ENCODE data around the gene ZBTB39.
A peak's percentile ranks its signal among the peaks of the same experiment; 100 is the strongest.
"Not testable (repeated sequence)": the region's sequence is repeated elsewhere in the genome, so short reads cannot be mapped to it uniquely, and the experiment has no call there.

The ZBTB39 gene

DNA sequence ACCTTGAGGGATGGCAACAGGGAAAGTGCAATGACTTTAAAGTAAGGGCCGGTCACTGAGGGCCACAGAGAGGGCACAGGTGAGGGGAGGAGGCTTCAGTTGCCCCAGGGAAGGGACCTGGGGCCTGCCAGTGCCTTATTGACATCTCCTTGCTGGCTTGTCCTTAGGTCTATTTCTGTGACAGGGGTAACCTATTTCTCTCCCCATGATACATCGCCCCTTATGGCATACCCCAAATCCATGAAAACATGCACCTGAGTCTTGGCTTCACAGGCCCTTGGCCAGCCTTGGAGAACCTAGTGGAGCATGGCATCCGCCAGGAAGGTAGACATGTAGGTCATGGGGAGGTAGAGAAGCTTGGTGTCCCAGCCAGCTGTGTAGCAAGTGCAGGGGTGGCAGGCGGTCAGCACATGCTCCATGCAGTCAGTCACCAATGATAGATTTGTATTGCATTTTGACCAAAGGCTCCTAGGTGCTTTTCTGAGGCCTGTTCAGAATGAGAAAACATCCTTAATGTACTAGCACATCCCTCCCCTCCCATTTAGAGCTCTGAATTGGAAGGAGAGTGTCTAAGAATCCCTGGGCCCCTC is 25.3 kb downstream of the ZBTB39 start:
- DNase-seq (ENCODE audit: low spot score): peak; percentile 0

DNA sequence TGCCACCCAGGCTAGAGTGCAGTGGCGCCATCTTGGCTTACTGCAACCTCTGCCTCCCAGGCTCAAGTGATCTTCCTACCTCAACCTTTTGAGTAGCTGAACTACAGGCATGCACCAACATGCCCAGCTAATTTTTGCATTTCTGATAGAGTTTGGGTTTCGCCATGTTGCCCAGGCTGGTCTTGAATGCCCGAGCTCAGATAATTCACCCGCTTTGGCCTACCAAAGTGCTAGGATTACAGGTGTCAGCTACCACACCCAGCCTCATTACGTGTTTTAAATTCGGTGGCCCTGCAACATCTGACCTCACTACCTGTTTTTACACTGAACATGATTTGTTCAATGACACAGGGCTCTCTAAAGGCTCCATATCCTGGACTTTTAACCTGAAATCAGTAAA is 26.1 kb downstream of the ZBTB39 start:
- DNase-seq (ENCODE audit: low spot score): no peak

DNA sequence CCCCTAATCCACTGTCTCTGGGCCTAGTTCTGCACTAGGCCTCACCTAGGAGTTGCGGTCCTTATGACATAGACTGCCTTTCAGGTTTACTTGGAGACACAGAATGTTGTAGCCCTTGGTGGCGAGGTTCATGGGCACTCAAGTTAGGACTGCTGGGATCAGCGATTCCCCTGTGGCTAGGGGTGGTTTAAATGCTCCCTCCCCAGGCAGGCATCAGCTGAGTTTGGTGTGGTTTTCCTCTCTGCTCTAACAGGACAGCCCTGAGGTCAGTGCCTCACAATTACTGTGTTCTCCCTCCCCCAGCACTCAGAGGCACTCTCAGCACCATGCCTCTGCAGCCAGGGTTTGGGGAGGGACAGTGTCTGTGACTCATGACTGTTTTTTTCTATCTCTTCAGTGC is 26.7 kb downstream of the ZBTB39 start:
- no peak for DNase-seq (ENCODE audit: low spot score)

DNA sequence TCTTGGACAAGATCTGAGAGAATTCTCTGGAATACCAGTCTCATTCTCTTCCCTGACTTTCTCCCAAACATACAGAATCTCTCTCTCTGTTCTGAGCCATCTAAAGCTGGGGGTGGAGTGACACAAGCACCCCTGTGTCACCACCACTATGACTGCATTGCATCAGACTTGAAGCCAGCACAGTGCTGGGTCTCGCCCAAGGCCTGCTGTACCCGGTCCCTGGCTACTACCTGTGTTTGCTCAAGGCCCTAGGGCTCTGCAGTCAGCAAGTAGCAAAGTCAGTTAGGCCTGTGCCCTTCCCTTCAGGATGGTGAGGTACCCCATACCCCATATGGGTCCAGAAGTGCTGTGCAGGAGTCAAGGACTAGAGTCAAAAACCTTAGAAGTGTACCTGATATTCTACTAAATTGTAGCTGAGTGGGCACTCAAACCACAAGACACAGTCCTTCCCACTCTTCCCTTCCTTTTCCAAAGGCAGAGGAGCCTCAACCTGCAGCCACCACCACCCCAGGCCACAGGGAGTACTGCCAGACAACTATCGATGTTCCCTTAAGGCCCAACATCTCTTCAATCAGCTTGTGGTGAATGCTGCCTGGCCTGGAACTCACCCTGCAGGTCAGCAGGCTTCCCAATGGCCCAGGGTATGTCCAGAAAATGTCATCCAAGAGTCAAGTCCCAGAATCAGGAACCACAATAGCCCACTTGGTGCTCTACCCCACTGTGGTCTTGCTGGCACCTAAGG is 27.8 kb downstream of the ZBTB39 start:
- no peak for DNase-seq (ENCODE audit: low spot score)

DNA sequence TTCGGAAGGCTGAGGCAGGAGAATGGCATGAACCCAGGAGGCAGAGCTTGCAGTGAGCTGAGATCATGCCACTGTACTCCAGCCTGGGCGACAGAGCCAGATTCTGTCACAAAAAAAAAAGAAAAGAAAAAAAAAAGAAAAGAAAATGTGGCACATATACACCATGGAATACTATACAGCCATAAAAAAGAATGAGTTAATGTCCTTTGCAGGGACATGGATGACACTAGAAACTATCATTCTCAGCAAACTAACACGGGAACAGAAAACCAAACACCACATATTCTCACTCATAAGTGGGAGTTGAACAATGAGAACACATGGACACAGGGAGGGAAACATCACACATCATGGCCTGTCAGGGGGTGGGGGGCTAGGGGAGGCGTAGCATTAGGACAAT is 29.0 kb downstream of the ZBTB39 start:
- DNase-seq (ENCODE audit: low spot score): not testable (repeated sequence)

DNA sequence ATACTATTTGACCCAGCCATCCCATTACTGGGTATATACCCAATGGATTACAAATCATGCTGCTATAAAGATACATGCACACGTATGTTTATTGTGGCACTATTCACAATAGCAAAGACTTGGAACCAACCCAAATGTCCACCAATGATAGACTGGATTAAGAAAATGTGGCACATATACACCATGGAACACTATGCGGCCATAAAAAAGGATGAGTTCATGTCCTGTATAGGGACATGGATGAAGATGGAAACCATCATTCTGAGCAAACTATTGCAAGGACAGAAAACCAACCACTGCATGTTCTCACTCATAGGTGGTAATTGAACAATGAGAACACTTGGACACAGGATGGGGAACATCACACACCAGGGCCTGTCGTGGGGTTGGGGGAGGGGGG is 32.1 kb downstream of the ZBTB39 start:
- DNase-seq (ENCODE audit: low spot score): not testable (repeated sequence)

DNA sequence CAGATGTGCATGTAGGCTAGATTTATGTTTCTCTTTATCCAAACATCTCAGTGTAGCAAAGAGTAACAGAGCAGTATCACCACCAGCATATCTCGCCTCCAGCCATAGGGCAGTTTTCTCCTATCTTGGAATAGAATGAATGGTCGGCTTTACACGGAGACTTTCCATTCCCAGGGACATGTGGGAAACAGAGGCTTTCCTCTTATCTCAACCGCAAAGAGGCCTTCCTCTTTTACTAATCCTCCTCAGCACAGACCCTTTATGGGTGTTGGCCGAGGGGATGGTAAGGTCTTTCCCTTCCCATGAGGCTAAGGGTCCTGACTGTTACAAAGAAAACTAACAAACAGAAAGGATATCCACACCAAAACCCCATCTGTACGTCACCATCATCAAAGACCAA is 37.4 kb downstream of the ZBTB39 start:
- not testable (repeated sequence) for DNase-seq (ENCODE audit: low spot score)

DNA sequence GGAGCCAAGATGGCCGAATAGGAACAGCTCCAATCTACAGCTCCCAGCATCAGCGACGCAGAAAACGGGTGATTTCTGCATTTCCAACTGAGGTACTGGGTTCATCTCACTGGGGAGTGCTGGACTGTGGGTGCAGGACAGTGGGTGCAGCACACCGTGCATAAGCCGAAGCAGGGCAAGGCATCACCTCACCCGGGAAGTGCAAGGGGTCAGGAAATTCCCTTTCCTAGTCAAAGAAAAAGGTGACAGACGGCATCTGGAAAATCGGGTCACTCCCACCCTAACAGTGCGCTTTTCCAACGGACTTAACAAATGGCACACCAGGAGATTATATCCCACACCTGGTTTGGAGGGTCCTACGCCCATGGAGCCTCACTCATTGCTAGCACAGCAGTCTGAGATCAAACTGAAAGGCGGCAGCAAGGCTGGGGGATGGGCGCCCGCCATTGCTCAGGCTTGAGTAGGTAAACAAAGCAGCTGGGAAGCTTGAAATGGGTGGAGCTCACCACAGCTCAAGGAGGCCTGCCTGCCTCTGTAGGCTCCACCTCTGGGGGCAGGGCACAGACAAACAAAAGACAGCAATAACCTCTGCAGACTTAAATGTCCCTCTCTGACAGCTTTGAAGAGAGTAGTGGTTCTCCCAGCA is 40.2 kb downstream of the ZBTB39 start:
- not testable (repeated sequence) for DNase-seq (ENCODE audit: low spot score)

DNA sequence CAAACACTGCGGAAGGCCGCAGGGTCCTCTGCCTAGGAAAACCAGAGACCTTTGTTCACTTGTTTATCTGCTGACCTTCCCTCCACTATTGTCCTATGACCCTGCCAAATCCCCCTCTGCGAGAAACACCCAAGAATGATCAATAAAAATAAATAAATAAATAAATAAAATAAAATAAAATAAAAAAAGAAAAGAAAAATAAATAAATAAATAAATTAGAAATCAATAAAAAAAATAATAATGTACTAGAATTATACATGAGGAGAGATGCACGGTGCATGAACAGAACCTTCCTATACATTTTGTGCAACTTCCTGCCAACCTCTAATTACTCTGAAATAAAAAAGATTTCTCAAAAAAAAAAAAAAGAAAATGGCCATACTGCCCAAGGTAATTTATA is 41.2 kb downstream of the ZBTB39 start:
- DNase-seq (ENCODE audit: low spot score): not testable (repeated sequence)

DNA sequence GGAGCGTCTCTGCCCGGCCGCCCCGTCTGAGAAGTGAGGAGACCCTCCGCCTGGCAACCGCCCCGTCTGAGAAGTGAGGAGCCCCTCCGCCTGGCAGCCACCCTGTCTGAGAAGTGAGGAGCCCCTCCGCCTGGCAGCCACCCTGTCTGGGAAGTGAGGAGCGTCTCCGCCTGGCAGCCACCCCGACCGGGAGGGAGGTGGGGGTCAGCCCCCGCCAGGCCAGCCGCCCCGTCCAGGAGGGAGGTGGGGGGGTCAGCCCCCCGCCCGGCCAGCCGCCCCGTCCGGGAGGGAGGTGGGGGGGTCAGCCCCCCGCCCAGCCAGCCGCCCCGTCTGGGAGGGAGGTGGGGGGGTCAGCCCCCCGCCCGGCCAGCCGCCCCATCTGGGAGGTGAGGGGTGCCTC is 42.8 kb downstream of the ZBTB39 start:
- DNase-seq (ENCODE audit: low spot score): not testable (repeated sequence)

DNA sequence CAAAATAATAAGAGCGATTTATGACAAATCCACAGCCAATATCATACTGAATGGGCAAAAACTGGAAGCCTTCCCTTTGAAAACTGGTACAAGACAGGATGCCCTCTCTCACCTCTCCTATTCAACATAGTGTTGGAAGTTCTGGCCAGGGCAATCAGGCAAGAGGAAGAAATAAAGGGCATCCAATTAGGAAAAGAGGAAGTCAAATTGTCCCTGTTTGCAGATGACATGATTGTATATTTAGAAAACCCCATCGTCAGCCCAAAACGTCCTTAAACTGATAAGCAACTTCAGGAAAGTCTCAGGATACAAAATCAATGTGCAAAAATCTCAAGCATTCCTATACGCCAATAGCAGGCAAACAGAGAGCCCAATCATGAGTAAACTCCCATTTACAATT is 44.1 kb downstream of the ZBTB39 start:
- DNase-seq (ENCODE audit: low spot score): not testable (repeated sequence)

DNA sequence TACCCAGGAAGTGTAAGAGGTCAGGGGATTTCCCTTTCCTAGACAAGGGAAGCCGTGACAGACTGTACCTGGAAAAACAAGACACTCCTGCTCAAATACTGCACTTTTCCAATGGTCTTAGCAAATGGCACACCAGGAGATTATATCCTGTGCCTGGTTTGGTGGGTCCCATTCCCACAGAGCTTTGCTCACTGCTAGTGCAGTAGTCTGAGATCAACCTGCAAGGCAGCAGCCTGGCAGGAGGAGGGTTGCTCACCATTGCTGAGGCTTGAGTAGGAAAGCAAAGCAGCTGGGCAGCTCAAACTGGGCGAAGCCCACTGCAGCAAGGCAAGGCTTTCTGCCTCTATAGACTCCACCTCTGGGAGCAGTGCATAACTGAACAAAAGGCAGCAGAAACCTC is 47.9 kb downstream of the ZBTB39 start:
- DNase-seq (ENCODE audit: low spot score): no peak

DNA sequence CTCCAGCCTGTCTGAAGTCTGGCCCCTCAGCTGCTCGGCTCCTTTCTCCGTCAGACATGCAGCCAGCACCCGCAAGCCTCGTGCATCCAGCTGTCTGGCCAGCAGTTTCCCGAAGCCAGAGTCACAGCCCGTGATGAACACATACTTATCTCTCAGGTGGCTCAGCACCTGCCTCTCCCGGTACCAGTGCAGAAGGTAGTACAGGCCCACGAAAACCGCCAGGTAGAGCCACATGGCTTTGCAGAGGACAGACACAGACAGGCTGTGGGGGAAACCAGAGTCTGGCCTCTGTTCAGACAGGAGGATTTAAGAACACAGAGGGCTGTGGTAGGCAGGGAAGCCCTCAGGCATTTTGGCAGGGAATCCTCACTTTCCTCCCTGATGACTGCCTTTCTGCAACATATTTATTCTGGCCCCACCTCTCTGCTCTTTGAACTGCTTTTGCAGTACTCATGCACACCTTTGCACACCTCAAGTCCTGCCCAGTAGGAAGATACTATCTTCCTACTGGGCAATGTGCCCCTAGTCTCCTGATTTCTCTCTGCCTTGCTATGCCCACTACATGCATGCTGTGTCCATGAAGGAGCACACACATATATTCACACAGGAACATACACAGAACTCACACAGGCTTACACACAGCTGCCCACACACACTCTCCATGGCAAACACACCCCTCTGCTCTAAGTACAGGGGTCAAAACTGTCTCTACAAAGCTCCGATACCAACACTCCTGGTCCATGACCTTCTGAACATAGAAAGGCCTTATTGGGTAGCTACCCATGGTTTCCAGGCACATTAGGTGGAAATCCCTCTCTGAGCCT is 48.9 kb downstream of the ZBTB39 start, which contains the start of gene RDH16:
Gene RDH16 (minus strand): TSS at position 380 of the 824 bp plus-strand sequence. CDS start 146 bp downstream, at position 234.
- no peak for DNase-seq (ENCODE audit: low spot score)

DNA sequence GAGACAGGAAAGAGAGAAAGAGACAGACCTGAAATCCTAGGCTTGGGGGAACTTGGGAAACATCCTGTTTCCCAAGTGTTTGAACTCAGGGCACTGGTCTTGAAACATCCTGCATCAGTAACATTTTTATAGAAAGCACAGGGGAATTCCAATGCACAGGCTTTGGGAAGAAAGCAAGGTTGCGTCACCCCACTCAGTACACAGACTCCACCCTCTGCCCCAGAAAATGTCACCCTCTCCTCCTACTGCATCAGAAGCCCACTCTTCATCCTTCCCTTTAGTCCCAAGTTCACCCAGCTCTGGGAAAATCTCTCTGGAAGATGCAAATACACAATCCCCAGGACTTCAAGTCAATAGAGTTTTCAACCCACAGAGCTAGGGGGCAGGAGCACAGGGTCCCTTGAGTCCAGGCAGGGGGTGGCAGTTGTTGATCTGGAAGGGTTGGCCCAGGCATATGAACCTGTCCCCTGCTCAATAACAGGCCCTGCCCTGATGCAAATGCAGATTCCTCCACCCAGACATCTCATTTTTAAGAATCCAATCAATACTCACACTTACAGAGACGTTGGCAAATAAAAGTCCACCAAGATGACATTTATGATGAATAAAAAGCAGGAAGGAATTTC is 50.6 kb downstream of the ZBTB39 start:
- DNase-seq (ENCODE audit: low spot score): no peak

DNA sequence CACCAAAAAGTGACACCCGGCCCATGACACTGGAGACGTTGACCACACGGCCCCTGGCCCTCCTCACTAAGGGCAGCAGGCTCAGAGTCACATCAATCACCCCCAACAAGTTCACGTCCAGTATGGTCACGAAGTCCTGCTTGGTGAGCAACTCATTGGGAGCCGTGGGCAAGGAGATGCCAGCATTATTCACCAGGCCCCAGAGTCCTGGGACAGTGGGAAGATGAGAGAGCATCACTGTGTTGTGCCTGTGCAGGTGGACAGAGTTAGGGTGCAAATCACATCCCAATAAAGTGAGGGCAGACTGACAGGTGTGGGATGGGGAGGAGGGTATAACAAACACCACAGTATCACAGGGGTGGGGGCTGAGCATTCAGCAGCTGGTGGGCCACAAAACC is 51.4 kb downstream of the ZBTB39 start:
- DNase-seq (ENCODE audit: low spot score): no peak

DNA sequence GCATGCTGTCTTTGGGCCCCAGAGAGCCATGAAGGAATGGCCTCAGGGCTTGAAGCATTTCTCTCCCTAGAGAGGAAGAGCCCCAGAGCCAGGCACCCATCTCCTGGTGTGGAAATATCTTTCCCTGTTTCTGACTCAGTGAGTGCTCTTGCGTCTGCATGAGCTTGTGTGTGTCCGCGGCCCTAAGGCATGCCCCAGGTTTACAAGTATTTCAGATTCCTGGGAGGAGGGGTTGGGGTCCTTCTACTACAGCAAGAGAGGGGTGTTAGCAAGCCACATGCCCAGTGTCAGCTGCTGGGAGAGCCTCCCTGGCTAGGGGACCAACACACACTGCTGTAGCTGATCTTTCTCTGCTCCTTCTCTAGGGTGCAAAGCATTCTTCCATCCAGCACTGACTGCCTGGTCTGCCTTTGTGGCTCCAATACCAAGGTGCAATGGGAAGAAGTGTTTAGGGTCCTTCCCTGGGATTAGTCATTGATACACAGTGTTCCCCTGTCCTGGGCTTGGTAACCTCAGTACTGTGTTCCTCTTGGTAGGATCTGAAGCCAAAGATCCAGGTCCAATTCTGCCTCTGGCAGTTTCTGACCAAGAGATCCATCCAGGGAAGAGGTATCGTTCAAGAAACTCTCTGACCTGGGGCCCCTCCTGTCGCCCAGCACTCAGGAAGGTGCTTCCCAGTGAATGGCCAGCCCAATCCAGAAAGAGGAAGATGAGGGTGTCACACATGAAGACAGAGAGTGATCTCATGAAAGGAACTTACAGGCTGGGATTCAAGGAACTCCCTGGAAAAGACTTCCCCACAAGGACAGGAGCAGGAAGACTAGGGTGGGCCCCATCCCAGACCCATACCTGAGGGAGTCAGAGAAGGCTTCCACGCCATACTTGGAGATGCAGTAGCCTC is 52.0 kb downstream of the ZBTB39 start:
- no peak for DNase-seq (ENCODE audit: low spot score)

DNA sequence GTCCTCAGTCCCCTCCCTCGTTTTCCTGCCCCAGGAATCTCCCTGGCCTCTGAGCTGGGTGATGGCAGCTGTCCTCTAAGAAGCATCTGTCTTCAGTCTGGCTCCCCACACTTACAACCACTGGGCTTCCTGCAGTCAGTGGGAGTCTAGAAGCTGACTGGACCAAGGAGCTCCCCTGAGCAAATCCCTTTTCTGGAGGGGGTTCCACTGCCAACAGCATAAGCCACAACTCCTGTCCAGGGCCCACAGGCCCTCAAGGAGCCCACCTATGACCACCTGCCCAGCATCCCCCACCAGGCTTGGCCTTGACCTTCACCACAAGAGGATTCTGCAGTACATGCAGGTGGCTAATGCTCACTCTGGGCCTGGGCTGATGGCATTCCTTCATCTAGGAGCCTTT is 53.0 kb downstream of the ZBTB39 start:
- no peak for DNase-seq (ENCODE audit: low spot score)

DNA sequence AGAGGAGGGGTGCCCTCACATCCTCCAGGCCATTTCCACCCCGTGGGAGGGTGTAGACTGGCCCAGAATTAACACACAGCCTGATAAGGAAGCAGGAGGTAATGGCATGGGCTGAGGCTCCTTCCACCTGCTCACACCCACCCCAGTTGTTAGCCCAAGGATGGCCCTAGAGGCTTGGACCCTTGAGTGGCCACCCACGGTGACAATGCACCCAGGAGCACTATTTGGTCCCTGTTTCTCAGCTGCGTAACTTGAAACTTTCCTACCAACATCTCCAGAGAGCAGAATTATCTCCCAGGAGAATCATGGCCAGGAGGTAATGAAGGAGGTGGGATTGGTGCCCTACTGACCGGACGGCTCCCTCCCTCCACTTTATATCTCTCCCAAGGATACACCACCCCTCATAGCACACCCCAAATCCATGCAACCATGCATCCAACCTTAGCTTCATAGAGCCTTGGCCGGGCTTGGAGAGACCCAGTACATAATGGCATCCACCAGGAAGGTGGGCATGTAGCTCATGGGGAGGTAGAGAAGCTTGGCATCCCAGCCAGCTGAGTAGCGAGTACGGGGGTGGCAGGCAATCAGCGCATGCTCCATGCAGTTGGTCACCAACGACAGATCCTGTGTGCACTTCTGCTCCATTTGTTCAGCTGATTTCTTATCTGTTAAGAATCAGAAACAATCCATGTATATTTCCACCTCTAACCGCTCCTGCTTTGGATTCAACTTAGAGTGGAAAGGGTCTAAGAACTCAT is 54.6 kb downstream of the ZBTB39 start:
- DNase-seq (ENCODE audit: low spot score): no peak

DNA sequence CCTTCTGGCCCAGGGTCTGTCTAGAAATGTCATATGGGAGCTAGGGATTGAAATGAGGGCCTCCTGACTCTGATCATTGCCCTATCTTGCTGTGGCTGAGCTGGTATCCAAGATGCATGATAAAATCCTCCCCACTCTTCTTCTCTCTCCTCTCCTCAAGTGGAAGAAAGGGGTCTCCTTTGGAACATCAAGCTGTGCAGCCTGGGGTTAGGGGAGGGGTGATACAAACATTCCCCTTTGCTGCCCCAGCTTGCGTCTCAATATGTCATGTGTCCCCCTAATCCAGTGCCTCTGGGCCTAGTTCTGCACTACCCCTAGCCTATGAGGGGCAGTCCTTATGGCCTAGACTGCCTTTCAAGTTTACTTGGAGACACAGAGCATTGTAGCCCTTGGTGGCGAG is 57.5 kb downstream of the ZBTB39 start:
- DNase-seq (ENCODE audit: low spot score): no peak

Data from germinal center (tissue), 1 donor.